ENCODE results near the gene WWOX.
"Not testable (repeated sequence)": the region's sequence is repeated elsewhere in the genome, so short reads cannot be mapped to it uniquely, and the experiment has no call there.

Gene WWOX

DNA sequence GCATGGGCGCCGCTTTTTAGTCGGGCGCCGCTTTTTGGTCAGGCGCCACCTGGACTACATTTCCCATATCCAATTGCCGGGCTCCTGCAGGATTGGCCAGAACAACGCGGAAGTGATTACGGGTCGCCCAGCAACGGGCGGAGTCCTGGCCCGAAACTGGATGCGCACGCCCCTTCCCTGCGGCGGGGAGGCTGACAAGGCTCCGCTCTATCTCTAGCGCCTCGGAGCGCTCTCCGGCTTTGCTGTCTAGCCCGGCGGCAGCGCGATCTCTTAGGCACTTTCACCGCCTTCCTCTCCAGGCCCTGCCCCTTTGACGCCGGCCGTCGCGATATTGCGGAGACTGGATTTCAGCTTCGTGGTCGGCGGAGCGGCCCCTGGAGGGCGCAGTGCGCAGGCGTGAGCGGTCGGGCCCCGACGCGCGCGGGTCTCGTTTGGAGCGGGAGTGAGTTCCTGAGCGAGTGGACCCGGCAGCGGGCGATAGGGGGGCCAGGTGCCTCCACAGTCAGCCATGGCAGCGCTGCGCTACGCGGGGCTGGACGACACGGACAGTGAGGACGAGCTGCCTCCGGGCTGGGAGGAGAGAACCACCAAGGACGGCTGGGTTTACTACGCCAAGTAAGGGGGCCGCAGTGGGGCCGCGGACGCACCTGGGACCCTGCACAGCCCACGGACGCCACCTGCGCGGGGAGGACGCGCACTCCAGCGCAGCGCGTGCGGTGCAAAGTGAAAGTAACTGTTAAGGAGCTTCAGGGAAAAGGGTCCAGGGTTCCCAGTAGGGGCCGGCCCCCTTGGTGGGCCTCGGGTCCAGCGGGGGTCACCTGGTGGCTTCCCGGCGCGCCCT lies at the start of gene WWOX:
Gene WWOX, plus strand, starts transcription at position 384 of the 841 bp plus-strand sequence.
- peak; percentile 87 to 91 for DNase-seq (ENCODE audit: low read depth in 2 of 2)

- DNase-seq (ENCODE audit: low read depth in 2 of 2), result no peak
These were observed 48.6 kb upstream of the WWOX start for GRCh38 chr16:78050734-78051400.

GRCh38 chr16:78057803-78058564 lies 41.5 kb upstream of the WWOX start:
- no peak for DNase-seq (ENCODE audit: low read depth in 2 of 2)

DNA sequence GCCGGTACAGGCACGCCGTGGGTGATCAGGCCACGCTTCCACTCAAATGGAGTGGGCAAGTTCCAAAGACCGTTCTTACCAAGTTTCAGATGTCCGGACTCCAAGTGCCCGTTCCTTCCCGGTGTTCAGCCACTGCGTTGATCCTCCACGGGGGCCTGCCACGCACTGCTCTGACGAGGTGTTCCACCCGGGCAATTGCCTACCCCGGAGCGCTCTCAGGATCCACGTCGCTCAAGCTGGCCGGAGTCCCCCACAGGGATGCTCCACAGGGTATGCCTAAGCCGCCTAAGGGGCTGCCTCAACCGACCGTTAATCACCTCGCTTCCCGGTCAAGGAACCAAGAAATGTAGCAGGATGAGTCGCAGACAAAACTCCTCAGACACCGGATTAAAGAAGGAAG lies 39.6 kb upstream of the WWOX start:
- DNase-seq (ENCODE audit: low read depth in 2 of 2), result not testable (repeated sequence)

DNA sequence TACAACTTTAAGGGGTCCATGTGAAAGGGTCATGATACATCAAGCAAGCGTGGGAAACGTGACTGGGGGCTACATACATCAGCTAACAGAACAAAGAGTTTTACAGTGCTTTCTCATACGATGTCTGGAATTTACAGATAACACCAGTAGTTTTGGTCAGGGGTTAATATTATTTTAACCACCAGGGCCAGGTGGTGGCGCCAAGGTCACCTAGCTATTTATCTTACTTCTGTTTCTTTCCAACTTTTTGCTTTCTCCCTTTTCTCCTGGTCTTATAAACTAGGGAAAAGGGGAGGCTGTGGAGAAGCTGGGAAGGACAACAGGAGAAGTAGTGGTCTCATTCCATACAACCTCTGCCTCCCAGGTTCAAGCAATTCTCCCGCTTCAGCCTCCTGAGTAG lies 39.2 kb upstream of the WWOX start:
- DNase-seq (ENCODE audit: low read depth in 2 of 2), result no peak

- no peak for DNase-seq (ENCODE audit: low read depth in 2 of 2)
These were observed 38.6 kb upstream of the WWOX start for GRCh38 chr16:78060809-78061208.

DNA sequence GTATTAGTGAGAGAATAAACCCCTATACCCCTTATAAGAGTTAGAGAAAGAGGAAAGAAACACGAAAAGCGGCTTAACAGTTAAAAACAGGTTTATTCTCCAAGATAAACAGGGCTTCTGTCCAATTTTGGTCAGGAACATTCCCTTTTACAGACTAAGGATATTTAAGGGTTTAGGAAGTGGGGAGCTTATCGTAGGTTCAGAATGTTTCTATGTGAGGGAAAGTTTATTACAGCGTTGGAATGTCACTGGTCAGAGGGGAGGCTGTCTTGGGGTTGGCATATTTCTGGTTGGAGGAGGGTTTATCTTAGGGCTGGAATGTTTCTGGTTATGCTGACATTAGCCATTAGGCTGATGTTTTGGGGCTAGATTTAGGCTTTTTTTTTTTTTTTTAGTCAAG lies 34.1 kb upstream of the WWOX start:
- no peak for DNase-seq (ENCODE audit: low read depth in 2 of 2)

DNA sequence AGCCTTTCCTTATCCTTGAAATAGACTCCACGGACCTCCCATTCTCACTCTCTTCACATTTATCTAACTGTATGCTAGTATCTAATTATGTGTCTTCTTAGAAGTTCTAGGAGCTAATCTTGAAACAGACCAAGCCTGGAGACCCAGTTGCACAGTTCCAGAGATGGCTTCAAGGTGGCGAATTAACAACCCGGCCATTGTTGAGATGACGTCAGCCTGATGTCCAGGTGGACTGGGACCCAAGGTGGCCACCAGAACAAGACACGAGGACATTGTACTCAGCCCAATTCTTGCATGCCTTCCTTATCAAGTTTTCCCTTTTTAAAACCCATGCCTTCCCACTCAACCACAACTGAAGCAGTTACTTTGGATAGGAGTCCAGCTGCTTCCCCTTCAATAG lies 29.5 kb upstream of the WWOX start:
- DNase-seq (ENCODE audit: low read depth in 2 of 2), result no peak

- DNase-seq (ENCODE audit: low read depth in 2 of 2), result no peak
These were observed 27.2 kb upstream of the WWOX start for GRCh38 chr16:78072275-78072674.

DNA sequence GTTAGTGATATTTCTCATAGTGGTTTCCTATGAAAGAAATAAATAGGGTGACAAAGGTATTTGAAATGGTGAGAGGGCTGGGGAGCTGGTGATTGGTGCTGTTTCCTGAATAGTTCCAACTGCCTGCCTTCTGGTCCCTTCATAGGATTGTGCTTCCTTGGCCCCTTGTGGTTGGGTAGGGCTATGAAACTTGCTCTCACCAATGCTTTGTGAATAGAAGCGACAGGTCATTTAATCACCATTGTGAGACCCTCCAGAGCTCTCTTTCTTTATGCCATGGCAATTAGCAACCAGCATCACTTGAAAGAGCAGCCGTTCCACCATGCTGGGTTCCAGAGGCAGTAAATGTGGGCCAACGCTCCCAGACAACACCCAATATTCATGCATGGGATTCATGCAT lies 23.7 kb upstream of the WWOX start:
- no peak for DNase-seq (ENCODE audit: low read depth in 2 of 2)

DNA sequence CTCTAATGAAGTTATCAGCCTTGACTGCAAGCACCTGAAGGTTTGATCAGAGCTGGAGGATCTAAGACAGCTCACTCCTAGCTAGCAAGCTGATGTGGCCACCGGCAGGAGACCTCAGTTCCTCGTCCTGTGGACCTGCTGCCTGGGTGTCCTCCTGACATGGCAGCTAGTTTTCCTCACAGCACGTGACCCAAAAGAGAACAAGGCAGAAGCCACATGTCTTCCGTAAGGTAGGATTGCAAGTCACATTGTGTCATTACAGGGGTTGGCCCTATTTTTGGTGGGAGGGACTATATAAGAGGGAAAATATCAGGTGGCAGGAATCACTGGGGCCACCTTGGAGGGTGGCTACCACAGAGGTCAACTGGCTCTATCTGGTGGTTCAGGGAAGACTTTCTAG lies 18.1 kb upstream of the WWOX start:
- no peak for DNase-seq (ENCODE audit: low read depth in 2 of 2)

DNA sequence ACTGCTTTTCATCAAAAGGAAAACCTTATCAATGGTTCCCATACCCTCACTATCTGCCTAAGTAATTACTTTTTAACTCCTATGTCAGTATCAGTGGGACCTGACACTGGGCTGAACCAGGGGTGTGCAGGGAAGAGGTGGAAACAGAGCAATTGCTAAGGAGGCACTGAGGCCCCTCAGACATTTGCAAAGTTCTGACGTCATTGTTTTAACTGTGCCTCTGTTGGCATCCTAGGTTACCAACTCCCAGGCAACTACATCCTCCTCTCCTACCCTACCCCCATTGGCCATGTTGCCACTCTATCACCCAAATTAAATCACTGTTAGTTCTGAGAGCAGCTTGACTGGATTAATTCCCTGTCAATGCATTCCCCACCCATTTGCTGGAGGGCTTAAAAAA lies 8.0 kb upstream of the WWOX start:
- DNase-seq (ENCODE audit: low read depth in 2 of 2), result no peak

- no peak for DNase-seq (ENCODE audit: low read depth in 2 of 2)
These were observed 6.7 kb upstream of the WWOX start for GRCh38 chr16:78092758-78093157.

- no peak for DNase-seq (ENCODE audit: low read depth in 2 of 2)
These were observed 5.3 kb upstream of the WWOX start for GRCh38 chr16:78094166-78094565.

GRCh38 chr16:78094998-78095397 lies 4.5 kb upstream of the WWOX start:
- no peak for DNase-seq (ENCODE audit: low read depth in 2 of 2)

DNA sequence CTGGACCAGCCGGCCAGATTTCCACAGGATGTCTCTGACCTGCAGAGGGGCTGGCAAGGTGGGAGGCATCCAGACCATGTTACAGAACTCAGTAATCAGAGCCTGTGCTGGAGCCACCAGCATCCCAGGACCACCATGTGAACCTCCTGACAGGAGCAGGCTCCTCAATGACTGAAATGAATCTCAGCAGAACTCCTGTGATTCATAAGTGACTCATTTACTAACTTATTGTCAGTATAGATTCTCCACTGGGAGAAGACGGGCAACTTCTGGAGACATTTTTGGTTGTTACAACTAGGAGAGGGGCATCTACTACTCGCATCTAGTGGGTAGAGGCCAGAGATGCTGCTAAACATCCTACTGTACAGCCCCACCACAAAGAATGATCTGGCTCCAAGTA lies 3.1 kb upstream of the WWOX start:
- no peak for DNase-seq (ENCODE audit: low read depth in 2 of 2)

- no peak for DNase-seq (ENCODE audit: low read depth in 2 of 2)
These were observed 1.9 kb upstream of the WWOX start for GRCh38 chr16:78097548-78097947.

- DNase-seq (ENCODE audit: low read depth in 2 of 2), result no peak
These were observed 1.4 kb upstream of the WWOX start for GRCh38 chr16:78098087-78098486.

- DNase-seq (ENCODE audit: low read depth in 2 of 2), result no peak
These were observed 721 bp upstream of the WWOX start for GRCh38 chr16:78098595-78099270.

DNA sequence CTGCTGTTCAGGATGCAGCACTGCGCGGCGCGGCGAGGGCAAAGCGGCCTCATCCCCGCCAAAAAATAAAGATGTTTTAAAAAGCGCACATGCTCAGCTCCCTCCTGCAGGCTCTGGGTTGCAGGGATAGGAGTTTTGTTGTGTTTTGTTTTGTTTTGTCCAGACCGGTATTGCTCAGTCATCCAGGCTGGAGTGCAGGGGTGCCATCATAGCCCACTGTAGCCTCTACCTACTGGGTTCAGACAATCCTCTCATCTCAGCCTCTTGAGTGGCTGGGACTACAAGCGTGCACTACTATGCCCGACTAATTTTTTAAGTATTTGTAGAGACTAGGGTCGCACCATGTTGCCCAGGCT lies 636 bp downstream of the WWOX start:
- DNase-seq (ENCODE audit: low read depth in 2 of 2), result no peak

DNA sequence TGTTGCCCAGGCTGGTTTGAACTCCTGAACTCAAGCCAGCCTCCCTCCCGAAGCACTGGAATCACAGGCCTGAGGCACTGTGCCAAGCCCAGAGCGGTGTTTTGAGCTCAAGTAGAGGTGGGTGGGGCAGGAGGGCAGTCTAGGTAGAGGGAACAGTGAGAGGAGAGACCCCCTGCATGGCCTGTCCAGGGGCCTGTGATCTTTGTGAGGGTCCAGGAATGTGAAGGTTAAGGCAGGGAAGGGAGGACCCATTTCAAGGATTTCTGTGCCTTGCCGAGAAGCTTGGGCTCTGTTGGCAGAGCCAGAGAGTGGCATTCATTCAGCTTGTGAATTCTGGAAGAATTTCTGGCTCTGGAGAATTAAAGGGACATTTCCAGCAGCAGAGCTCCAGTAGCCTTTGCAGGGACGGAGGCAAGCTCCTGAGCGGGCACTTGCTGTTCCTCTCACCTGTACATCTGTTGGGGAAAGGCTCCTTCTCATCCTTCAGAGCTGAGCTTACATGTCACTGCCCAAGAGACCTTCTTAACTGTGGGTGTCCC lies 2.7 kb downstream of the WWOX start:
- no peak for DNase-seq (ENCODE audit: low read depth in 2 of 2)

DNA sequence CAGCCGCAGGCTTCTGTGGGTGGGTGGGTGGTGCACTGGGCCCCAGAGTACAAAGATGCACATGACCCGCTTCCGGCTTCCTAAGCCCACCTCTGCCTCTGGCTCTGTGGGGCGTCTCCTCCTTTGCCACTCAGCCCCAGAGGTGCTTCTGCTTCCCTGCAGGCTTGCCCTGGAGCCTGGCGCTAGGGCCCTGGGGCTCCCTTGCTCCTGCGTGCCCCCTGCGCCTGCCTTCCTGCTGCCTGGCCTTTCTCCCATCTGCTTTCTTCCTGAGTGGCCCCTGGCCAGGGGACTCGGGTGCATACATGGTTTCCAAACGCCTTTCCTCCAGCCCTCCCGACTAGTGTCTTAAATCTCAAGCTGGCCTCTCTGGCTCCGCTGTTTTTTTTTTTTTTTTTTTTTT lies 3.4 kb downstream of the WWOX start:
- DNase-seq (ENCODE audit: low read depth in 2 of 2), result no peak
